GM06990 (cell line): Measurements from ENCODE around the gene GSK3B.

ENCODE experiments used
- DNase-seq: peaks from one replicate; pipeline ENCODE4 v3.0.0-alpha.2; 2011; ENCODE audit not compliant: insufficient read length; ENCODE audit errors: extremely low read depth
- H3K27me3 ChIP-seq: replicated peaks from 2 replicates; pipeline ENCODE4 v1.6.0; 2011; ENCODE audit warnings: low read length; ENCODE audit not compliant: control insufficient read depth, insufficient read depth
- H3K36me3 ChIP-seq: 2 replicates; pipeline ENCODE4 v1.5.1; 2011; ENCODE audit warnings: low read length; ENCODE audit not compliant: control insufficient read depth, insufficient read depth
- H3K4me3 ChIP-seq: replicated peaks from 2 replicates; pipeline ENCODE4 v1.5.1; 2011; ENCODE audit warnings: low read depth, mild to moderate bottlenecking, control low read depth, low read length
- TF ChIP-seq, protein P1 (sequence below): IDR thresholded peaks from 2 replicates; pipeline ENCODE4 v1.5.1; 2011; ENCODE audit warnings: low read length, control low read depth, mild to moderate bottlenecking, inconsistent platforms; ENCODE audit not compliant: insufficient read depth, poor library complexity, severe bottlenecking

Gene GSK3B

DNA sequence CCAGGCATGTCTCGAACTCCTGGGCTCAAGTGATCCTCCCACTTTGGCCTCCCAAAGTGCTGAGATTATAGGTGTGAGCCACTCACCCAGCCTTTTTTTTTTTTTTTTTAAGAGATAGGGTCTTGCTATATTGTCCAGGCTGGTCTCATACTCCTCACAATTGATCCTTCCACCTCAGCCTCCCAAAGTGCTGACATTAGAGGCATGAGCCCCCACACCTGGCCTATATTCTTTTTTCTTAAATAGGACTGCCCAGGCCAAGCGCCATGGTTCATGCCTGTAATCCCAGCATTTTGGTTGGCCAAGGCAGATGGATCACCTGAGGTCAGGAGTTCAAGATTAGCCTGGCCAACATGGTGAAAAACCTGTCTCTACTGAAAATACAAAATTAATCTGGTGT, 299.8 kb downstream of the GSK3B start:
- Histone ChIP-seq H3K4me3 (no peak overlapping the region), H3K27me3 (0 out of 2 replicates have a peak, but pooled peaks cover 1% of the 10 kb centered on the region), H3K36me3 (no peaks in the 10 kb centered on the region)
- DNase-seq = no peak
- TF ChIP-seq, protein P1, sequence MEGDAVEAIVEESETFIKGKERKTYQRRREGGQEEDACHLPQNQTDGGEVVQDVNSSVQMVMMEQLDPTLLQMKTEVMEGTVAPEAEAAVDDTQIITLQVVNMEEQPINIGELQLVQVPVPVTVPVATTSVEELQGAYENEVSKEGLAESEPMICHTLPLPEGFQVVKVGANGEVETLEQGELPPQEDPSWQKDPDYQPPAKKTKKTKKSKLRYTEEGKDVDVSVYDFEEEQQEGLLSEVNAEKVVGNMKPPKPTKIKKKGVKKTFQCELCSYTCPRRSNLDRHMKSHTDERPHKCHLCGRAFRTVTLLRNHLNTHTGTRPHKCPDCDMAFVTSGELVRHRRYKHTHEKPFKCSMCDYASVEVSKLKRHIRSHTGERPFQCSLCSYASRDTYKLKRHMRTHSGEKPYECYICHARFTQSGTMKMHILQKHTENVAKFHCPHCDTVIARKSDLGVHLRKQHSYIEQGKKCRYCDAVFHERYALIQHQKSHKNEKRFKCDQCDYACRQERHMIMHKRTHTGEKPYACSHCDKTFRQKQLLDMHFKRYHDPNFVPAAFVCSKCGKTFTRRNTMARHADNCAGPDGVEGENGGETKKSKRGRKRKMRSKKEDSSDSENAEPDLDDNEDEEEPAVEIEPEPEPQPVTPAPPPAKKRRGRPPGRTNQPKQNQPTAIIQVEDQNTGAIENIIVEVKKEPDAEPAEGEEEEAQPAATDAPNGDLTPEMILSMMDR = no peak

DNA sequence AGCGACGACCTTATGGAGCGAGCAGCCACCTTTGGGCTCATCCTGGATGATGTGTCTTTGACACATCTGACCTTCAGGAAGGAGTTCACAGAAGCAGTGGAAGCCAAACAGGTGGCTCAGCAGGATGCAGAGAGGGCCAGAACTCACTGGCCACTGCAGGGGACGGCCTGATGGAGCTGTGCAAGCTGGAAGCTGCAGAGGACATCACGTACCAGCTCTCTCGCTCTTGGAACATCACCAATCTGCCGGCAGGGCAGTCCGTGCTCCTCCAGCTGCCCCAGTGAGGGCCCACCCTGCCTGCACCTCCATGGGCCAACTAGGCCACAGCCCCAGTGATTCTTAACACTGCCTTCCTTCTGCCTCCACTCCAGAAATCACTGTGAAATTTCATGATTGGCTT, 302.0 kb downstream of the GSK3B start:
- H3K36me3 ChIP-seq = no peaks in the 10 kb centered on the region
- H3K4me3 ChIP-seq = no peak overlapping the region
- H3K27me3 ChIP-seq = no peaks in the 10 kb centered on the region
- no peak for DNase-seq
- TF ChIP-seq, protein P1 = no peak

DNA sequence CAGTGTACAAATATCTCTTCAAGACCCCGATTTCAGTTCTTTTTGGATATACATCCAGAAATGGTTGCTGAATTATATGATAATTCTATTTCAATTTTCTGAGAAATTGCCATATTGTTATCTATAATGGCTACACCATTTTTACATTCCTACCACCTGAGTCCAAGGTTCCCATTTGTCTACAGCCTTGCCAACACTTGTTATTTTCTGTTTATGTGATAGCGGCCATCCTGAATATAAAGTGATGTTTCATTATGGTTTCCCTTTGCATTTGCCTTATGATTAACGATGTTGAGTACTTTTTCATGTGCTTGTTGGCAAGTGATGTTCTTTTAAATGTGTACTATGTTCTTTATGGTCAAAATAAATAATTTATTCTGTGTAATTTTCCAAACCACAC, 303.9 kb downstream of the GSK3B start:
- no peak overlapping the region for H3K4me3 ChIP-seq
- TF ChIP-seq, protein P1 = no peak
- DNase-seq = no peak
- H3K36me3 ChIP-seq = no peaks in the 10 kb centered on the region
- no peaks in the 10 kb centered on the region for H3K27me3 ChIP-seq

DNA sequence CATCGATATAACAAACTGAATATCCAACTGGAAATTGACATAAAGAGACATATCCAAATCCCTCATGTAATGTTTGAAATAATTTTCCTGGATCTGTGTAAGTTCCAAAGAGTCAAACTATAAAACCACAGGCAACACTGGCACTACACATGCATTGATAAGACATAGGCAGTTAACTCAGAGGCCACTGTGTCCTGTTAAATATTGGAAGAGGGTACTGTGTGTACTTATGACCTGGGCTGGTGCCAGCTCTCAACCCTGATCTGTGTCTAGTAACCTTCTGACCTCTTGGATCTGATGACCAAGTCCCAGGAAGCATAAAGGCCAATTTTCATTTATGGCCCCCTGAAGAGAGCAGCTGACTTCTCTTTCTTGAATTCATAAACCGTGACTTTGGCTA, 307.8 kb downstream of the GSK3B start:
- no peak overlapping the region for H3K4me3 ChIP-seq
- no peaks in the 10 kb centered on the region for H3K36me3 ChIP-seq
- TF ChIP-seq, protein P1 = no peak
- no peak for DNase-seq
- no peaks in the 10 kb centered on the region for H3K27me3 ChIP-seq

DNA sequence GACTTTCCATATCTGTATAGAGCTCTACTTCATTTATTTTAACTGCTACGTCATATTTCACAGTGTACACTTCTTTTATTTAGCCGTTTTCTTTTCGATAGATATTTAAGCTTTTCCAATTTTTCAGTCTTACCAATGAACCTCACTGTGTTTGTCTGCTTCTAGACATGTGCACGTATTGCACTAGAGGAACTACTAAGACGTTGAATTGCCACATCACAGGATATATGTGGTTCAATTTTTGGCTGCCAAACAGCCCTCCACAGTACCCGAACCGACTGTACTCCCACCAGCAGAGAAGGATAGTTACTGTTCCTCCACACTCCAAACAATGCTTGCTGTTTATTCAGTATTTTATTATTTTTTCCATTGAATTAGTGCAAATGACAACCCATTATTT, 310.4 kb downstream of the GSK3B start:
- TF ChIP-seq, protein P1 = no peak
- H3K4me3 ChIP-seq = no peak overlapping the region
- H3K27me3 ChIP-seq = no peaks in the 10 kb centered on the region
- no peak for DNase-seq
- no peaks in the 10 kb centered on the region for H3K36me3 ChIP-seq

DNA sequence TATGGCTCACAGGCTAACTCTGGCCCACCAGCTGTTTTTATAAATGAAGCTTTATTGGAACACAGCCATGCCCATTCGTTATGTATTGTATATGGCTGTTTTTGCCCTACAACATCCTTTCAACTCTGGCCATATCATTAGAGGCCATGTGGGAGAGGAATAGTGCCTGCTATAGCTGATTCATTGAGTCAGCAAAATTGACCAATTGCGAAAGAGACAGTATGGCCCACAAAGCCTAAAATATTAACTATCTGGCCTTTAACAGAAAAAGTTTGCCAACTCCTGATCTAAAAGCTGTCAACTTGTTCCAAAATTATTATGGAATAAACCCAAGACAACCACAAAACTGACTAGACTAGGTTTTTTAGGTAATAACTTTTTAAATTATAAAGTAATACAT, 311.0 kb downstream of the GSK3B start:
- Histone ChIP-seq H3K4me3 (no peak overlapping the region), H3K27me3 (no peaks in the 10 kb centered on the region), H3K36me3 (no peaks in the 10 kb centered on the region)
- DNase-seq = no peak
- TF ChIP-seq, protein P1 = no peak
